Parathyroid adenoma (tissue), 2 donors: ENCODE data around the gene LAMC3.
A peak's percentile ranks its signal among the peaks of the same experiment; 100 is the strongest.

Source experiments
- H2AFZ ChIP-seq: fragments of 300-600 bp; sonication (generic); one replicate; pipeline ENCODE4 v1.7.0; 2017; ENCODE audit warnings: antibody characterized with exemption, mild to moderate bottlenecking
- H3K27ac ChIP-seq: fragments of 300-600 bp; sonication (generic); one replicate; pipeline ENCODE4 v1.7.0; 2017
- H3K27me3 ChIP-seq: fragments of 300-600 bp; sonication (generic); one replicate; pipeline ENCODE4 v1.7.0; 2017; ENCODE audit warnings: low read length; ENCODE audit not compliant: control insufficient read depth, insufficient read depth
- H3K36me3 ChIP-seq: fragments of 300-600 bp; sonication (generic); one replicate; pipeline ENCODE4 v1.7.0; 2017; ENCODE audit warnings: low read length; ENCODE audit not compliant: control insufficient read depth, insufficient read depth
- H3K4me1 ChIP-seq: fragments of 300-600 bp; sonication (generic); one replicate; pipeline ENCODE4 v1.7.0; 2017; ENCODE audit warnings: control low read depth
- H3K4me2 ChIP-seq: fragments of 300-600 bp; sonication (generic); one replicate; pipeline ENCODE4 v1.7.0; 2017; ENCODE audit warnings: low read length
- H3K4me3 ChIP-seq: fragments of 300-600 bp; sonication (generic); one replicate; pipeline ENCODE4 v1.7.0; 2017; ENCODE audit warnings: low read depth, low read length
- H3K79me2 ChIP-seq: fragments of 300-600 bp; sonication (generic); one replicate; pipeline ENCODE4 v1.7.0; 2017; ENCODE audit warnings: control low read depth
- H3K9ac ChIP-seq: fragments of 300-600 bp; sonication (generic); one replicate; pipeline ENCODE4 v1.7.0; 2017; ENCODE audit warnings: mild to moderate bottlenecking
- H3K9me3 ChIP-seq: fragments of 300-600 bp; sonication (generic); one replicate; pipeline ENCODE4 v1.7.0; 2017; ENCODE audit warnings: low read length; ENCODE audit not compliant: control insufficient read depth
- CTCF ChIP-seq: fragments of 300-600 bp; sonication (generic); IDR thresholded peaks from one replicate; pipeline ENCODE4 v1.7.0; 2017; ENCODE audit warnings: antibody characterized with exemption, mild to moderate bottlenecking
- donor health status: primary hyperparathyroidism.

Gene LAMC3

DNA sequence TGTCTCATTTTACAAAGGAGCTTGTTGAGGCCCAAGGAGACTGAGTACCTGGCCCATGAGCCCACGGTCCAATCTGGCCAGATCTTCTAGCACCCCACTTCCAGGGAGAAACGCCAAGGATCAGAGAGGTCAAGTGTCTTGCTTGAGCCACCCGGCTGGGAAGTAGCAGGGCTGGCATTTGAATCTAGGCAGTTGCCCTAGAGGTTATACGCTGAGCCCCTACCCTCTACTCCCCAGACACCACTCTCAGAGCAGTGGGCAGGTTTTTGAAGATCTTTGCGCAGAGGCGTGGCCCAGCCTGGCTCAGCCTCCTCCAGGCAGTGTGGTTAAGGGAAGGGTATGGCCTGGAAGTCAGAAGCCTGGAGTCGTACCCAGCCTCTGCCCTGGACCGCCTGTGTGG is 110.6 kb downstream of the LAMC3 start:
- H3K4me2 ChIP-seq: no peak overlapping the region
- no peaks in the 10 kb centered on the region for H3K4me1 ChIP-seq
- H3K4me3 ChIP-seq: no peak overlapping the region
- H2AFZ ChIP-seq: no peak overlapping the region
- no peak for TF ChIP-seq CTCF
- no peaks in the 10 kb centered on the region for H3K27me3 ChIP-seq
- no peaks in the 10 kb centered on the region for H3K79me2 ChIP-seq
- no peaks in the 10 kb centered on the region for H3K9me3 ChIP-seq
- H3K9ac ChIP-seq: no peak overlapping the region
- no peak overlapping the region for H3K27ac ChIP-seq
- no peaks in the 10 kb centered on the region for H3K36me3 ChIP-seq

DNA sequence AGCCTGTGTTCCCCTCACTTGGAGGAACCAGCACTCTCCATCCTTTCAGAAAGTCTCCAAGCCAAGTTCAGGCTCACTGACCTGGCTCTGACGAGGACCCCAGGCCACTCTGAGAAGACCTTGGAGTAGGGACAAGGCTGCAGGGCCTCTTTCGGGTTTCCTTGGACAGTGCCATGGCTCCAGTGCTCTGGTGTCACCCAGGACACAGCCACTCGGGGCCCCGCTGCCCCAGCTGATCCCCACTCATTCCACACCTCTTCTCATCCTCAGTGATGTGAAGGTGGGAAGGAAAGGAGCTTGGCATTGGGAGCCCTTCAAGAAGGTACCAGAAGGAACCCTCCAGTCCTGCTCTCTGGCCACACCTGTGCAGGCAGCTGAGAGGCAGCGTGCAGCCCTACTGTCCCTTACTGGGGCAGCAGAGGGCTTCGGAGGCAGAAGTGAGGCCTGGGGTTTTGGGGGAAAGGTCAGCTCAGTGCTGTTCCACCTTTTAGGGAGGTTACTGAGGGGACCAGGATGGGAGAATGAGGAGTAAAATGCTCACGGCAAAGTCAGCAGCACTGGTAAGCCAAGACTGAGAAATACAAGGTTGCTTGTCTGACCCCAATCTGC is 111.8 kb downstream of the LAMC3 start:
- no peaks in the 10 kb centered on the region for H3K9me3 ChIP-seq
- no peak overlapping the region for H2AFZ ChIP-seq
- peaks cover under 1% of the 10 kb centered on the region for H3K79me2 ChIP-seq
- no peaks in the 10 kb centered on the region for H3K4me1 ChIP-seq
- H3K36me3 ChIP-seq: no peaks in the 10 kb centered on the region
- no peak for TF ChIP-seq CTCF
- no peak overlapping the region for H3K27ac ChIP-seq
- H3K4me3 ChIP-seq: no peak overlapping the region
- H3K9ac ChIP-seq: no peak overlapping the region
- H3K4me2 ChIP-seq: no peak overlapping the region
- H3K27me3 ChIP-seq: no peaks in the 10 kb centered on the region

DNA sequence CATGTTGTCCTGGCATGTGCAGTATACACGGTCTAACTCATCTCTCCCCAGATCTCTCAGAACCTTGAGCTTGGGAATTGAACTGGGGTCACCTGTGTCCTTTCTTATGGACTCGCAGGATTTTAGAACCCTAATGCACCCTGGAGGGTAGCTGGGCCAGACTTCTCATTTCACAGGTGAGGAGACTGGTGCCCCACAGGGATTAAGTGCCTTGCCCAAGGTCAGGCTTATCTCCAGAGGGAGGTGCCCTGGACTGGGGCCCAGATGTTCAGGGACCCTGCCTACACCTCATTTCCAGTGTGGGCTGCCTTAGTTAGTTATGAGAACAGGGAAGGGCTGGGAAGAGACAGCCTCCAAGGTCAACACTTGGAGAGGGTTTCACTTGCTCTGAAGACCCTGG is 112.4 kb downstream of the LAMC3 start:
- Histone ChIP-seq H3K4me1 (no peaks in the 10 kb centered on the region), H3K27me3 (no peaks in the 10 kb centered on the region), H3K4me3 (no peak overlapping the region), H3K9ac (no peak overlapping the region), H3K9me3 (no peaks in the 10 kb centered on the region), H3K79me2 (peaks cover 6% of the 10 kb centered on the region), H3K4me2 (no peak overlapping the region), H3K36me3 (no peaks in the 10 kb centered on the region), H2AFZ (no peak overlapping the region), H3K27ac (no peak overlapping the region)
- no peak for TF ChIP-seq CTCF

DNA sequence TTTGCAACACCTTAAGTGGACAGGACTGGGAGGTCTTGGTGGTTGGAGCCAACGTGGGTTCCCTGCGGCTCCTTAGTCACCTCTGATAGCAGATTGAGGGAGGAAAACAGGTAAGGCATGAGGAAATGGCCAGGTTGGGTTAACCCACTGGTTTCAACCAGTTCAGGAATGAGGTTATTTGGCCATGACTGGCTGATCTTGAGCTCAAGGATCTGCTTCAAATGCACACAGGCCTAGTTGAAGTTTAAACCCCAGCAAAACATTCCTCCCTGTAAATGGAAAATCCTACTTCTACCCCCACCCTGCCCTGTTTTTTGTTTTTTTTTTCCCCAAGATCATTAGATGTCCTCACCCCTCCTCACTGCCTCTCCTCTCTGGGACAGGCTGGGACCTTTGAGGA is 113.2 kb downstream of the LAMC3 start:
- no peak overlapping the region for H3K9ac ChIP-seq
- H3K4me2 ChIP-seq: no peak overlapping the region
- no peak overlapping the region for H2AFZ ChIP-seq
- no peak for TF ChIP-seq CTCF
- H3K4me1 ChIP-seq: no peaks in the 10 kb centered on the region
- H3K9me3 ChIP-seq: no peaks in the 10 kb centered on the region
- no peaks in the 10 kb centered on the region for H3K36me3 ChIP-seq
- H3K27ac ChIP-seq: no peak overlapping the region
- peaks cover 6% of the 10 kb centered on the region for H3K79me2 ChIP-seq
- H3K4me3 ChIP-seq: no peak overlapping the region
- H3K27me3 ChIP-seq: no peaks in the 10 kb centered on the region

DNA sequence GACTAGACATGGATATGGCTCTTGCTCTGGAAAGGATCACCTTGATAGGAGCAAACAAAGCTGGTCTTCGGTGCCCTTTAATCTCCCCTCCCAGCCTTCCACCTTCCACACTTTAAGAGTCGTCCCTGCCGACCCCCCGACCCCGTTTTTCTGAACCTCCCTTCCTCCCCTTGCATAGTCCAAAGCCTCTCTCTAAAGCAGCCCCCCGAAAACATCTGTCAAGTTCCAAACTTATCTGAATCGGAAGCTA is 116.0 kb downstream of the LAMC3 start:
- H3K4me3 ChIP-seq: peak overlapping the region; percentile 81
- peaks cover 6% of the 10 kb centered on the region for H3K79me2 ChIP-seq
- H3K9ac ChIP-seq: no peak overlapping the region
- H3K27ac ChIP-seq: peak overlapping the region; percentile 38
- peak overlapping the region; percentile 97 for H3K4me2 ChIP-seq
- H3K9me3 ChIP-seq: no peaks in the 10 kb centered on the region
- no peaks in the 10 kb centered on the region for H3K4me1 ChIP-seq
- no peaks in the 10 kb centered on the region for H3K36me3 ChIP-seq
- H3K27me3 ChIP-seq: no peaks in the 10 kb centered on the region
- no peak for TF ChIP-seq CTCF
- peak overlapping the region; percentile 82 for H2AFZ ChIP-seq
